ENCODE measurements around the gene MEIS2.
A peak's percentile ranks its signal among the peaks of the same experiment; 100 is the strongest.

Gene MEIS2

DNA sequence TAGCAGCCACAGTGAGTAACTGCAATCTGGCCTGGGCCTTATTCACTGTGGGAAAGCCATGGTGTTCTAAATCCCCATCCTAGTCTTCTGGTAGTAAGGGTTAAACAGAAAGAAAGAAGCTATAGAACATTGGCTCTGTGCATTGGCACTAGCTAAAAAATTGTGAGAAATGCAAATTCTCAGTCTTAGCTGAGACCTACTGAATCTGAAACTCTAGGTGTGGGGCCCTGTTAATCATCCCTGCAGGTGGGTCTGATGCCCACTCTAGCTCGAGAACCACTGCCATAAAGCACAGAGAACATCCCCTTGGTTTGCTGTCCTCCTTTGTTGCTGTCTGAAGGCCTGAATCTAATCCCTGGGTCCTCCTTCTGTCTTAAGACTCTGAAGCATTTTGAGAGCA lies 59.3 kb downstream of the MEIS2 start:
- DNase-seq (ENCODE audit: low spot score): no peak

DNA sequence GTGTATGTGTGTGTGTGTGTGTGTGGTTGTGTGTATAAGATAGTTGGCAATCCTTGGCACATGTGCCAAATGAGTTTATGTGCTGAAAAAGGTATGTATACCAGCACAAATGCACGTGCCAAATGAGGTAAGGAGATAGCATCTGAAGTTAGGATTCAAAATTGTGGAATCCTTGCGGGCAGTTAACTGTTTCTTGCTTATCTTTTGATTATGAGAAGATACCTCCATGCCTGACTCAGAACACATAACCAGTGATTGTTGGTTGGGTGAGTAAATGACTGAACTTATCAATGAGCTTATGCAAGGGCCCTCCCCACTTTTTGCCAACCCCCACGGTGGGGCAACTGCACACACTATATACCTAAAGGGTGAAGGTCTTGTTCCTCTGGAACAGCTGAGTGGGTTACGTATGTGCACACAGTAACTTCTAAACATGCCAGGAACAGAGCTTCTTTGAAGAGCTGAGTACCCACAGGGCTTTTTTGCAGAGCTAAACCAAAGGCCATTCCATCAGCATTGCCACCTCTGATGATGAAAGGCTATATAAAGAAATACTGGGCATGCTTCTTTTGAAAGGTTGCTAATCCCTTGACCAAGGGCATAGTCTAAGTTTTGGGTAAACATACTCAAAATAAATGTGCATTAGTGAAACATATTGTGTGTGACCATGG lies 60.1 kb downstream of the MEIS2 start:
- DNase-seq (ENCODE audit: low spot score): no peak

DNA sequence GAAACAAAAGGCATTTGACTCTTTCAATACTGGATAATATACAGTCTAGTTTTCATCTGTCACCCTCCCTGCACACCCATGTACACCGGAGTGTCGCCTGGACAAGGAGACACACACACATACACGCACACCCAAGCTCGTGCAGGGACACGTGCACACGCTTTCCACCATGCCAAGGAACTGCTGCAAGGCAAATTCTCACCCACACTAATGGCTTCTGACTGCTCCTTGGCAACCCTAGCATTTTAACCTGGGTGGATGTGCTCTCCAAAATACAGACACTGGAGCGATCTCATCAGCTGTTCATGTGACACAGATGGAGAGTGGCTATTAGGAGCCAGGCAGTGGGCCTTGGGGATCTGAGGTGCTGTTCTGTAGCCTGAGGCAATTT lies 61.6 kb downstream of the MEIS2 start:
- no peak for DNase-seq (ENCODE audit: low spot score)

DNA sequence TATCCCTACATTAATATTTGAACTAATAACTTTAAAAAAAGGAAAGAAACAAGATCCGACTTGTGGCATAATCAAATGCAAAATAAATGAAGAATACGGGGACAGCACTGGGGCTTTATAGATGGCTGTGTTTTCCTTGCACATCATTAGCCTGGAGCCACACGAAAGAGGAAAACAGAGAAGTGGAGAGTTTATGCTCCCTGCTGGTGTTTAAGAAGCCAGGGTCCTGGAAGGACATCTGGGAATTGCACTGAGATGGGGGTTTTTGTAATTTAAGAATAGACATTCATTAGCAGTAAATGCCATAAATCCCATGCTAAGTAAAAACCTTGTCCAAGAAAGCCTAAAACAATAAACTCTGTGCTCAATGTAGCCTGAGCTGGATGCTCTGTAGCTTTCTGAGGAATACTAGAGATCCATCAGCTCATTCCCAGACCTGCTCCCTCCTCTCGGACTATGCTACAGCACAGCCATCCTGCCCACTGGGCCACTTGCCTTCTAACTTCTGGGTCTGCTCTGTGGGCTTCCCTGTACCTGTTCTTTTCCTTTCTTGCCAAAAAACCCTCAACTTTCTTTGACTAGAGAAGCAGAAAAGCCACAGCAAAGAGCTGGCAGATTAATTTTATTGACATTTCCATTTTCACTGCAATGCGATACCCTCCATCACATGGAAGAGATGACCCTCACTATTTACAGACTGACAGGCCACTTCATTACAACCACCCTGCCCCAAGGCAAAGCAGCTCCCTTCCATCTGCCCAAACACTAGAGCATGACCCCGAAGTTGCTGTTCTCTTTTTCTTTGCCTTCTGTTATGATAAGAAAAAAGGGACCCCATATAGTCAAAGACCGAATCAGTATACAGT lies 62.3 kb downstream of the MEIS2 start:
- DNase-seq (ENCODE audit: low spot score): no peak

DNA sequence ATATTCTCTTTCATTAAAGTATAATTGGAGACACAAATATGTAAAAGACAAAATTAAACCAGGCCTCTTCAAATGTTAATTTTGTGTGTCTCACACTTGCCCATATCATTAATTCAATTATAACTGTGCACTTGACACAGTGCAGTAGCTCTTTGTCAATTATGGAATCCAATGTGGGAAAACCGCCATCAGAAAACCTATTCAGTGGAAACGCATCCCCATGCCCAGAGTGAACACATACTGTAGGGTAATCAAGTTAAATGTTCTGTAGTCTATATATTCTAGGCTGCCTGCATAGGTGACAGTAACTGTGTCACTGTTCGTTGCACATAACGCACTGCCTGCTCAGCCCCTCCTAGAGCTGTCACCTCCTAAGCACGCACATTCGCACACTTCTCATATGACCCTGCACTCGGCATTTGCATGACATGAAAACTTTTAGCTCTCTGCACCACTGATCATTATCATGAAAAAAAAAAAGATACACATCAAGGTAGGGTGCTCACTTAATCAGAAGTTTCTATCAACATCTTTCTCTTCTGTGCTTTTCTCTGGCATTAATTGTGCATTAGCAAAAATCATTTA lies 63.2 kb downstream of the MEIS2 start:
- no peak for DNase-seq (ENCODE audit: low spot score)

DNA sequence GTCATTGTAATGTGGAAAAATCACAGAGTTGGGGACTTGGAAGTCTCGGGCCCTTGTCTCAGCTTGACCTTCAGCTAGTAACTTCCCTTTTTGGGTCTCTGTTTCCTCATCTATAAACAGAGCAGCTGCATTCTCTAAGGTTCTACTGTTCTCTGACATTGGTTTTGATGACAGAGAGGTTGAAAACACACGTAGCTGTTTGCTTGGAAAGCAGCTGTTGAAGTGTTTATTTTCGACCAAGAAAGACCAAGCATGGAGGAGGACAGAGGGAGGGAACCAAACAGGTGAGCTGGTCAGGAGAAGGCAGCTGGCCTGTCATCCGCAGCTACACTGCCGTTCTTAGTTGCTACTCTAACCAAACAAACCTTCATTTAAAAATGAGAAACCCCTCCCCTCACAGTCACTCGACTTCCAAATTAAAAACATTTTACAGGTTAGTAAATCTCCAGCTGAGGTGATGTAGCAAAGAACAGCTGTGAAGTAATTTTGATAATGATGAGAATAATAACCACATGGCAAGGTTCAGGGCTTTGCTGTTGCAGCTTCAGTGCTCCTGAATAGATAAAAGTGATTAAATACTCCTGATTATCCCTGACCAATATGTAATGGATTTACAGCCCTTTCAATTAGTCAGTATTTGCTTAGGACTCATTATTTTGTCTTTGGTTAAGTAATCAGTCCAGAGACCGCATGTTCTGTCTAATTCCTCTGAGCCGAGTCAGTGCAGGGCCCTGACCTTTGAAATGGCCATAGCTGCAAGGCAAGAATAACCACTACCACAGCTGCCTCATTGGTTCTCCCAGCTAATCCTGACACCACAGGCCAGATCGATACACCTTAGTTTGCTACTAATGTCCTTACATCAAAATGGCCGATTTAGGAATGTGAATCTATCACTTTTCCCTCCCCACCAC lies 65.3 kb downstream of the MEIS2 start:
- no peak for DNase-seq (ENCODE audit: low spot score)

DNA sequence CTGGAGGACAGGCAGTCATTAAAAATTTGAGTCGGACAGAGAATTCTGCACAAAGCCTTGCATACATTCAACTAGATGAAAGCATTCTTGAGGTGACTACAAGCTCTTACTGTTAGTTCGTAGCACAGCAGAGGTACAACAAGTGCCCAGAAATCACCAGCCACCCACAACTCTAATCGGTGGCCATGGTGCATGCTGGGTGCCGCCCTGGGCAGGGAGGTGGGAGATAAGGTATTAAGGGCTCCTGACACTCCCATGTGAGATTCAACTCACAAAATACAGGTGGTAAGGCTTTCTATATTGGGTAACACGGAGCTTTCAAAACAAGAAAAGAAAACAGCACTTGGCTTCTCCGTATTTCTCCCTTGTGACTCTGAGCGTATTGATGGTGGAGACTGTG lies 66.0 kb downstream of the MEIS2 start:
- DNase-seq (ENCODE audit: low spot score): no peak

DNA sequence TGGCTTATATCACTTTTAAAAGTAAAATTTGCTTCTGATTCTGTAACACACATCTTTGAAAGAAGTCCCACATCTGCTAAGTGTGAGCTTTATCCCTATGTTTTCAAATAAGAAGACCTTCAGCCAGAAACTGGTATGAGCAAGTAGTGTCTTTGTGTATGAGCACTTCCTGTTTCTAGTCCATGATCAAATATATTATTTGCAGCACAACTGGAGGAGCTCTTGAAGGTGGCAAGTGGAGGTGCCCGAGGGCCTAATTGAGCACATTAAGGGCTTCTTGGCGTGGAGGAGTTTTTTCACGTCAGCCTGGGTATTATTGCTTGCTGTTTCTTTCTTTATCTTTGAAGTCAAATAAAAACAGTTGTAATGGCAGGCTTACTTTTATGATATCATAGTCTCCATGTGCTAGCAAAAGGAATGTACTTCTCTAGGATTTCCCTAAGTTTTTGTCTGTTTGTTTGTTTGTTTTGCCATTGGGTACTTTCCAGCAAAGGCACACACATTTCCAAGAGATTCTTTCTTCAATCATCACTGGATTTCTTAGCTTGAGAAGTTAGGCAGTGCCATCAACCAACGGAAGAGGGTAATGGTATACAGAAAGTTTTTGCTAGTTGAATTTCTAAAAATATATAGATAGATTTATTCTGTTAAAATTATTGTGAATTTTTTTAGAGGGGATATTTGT lies 68.1 kb downstream of the MEIS2 start:
- DNase-seq (ENCODE audit: low spot score): no peak

DNA sequence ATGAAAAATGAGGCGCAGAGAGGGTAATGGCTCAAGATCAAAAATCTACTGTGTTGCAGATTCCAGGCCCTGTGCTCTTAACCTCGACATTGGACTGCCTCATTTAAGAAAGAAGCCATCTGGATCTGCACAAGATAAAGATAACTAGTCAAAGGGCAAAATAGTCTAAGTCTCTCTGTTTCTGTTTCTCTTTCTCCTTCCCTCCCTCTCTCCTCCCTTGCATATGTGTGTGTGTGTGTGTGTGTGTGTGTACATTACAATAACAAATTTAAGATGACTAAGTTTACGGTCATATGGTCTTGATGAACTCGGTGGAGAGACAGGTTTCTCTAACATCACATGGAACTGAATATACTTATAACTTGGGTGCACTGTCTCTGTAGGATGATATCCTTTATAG lies 69.2 kb downstream of the MEIS2 start:
- no peak for DNase-seq (ENCODE audit: low spot score)

DNA sequence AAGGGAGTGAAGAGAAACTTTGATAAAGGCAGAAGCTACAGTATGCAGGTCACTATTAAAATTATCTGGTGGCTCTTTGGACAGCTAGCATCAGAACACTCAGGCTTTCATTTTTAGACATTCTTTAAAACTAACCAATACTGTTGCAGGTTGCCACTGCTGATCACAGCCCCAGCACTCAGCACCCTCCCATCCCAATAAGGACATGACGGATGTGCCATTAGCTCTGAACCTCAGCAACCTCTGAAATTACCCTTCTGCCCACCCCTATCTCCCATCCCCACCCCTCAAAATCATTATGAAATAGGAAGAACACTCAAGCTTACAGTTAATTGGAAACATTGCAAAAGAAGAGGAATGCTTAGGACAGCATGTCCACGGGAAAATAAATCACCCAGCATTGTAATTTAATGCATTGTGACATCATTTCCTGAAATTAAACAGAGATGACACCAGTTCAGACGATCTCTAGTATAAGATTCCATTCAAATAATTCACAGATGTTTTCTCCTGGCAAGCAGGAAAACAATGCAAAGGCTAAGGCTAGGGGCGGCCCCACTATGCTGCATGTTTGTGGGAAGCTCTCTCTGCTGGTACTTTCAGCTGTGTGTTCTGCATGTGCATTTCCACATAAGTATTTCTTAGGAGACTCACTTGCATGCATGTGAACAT lies 71.6 kb downstream of the MEIS2 start:
- DNase-seq (ENCODE audit: low spot score): no peak

DNA sequence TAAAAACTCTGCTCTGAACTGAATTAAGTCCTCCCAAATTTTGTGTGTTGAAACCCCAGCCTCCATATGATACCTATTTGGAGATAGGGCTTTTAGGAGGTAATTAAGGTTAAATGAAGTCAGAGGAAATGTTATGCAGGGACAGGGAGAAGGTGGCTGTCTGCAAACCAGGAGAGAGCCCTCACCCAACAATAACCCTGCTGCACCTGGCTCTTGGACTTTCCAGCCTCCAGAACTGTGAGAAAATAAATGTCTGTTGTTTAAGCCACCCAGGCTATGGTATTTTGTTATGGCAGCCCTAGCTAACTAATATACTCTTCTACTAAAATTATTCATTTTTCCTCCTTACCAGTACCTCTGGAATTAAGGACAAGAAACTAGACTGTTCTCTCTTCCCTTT lies 79.5 kb downstream of the MEIS2 start:
- no peak for DNase-seq (ENCODE audit: low spot score)

DNA sequence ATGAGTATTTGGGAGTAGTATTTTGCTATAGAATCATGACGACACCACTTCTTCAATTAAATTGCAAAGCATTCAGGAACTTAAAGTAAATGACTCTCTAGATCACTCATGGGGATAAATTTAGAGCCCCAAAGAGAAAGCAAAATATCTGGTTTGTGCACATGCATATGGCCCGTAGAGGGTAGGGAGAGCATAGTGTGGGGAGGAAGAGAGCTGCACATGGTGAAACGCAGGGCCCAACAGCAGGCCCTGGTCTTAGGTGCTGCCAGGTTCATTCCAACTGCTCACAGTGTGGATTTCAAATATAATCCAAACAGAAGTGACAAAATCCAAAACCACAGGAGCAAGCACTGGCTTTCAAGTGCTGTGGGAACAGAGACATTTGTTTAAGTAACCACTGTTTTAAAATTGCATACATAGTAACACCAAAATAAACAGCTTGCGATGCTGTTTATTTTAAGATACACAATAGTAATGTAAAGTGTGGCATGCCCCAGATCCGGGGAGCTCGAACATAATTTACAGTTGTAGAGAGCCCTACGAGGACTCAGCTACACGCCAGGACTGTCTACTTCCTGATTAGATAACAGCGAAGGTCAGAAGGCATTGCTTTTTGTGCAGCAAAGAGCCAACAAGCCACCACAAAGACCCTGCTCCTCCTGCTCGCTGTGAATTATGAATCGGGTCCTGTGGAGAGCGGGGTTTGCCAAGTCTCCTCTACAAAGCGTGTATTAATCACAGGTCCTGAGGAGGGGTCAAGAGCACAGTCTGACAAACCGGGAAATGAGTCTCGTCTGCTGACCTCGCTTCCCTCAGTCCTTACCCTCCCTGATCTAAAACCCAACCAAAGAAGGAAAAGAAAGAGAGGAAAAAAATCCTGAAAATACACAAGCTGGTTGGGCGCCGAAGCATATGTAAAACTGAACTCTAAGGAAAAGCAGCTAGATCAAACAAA lies 80.6 kb downstream of the MEIS2 start:
- peak; percentile 9 for DNase-seq (ENCODE audit: low spot score)

DNA sequence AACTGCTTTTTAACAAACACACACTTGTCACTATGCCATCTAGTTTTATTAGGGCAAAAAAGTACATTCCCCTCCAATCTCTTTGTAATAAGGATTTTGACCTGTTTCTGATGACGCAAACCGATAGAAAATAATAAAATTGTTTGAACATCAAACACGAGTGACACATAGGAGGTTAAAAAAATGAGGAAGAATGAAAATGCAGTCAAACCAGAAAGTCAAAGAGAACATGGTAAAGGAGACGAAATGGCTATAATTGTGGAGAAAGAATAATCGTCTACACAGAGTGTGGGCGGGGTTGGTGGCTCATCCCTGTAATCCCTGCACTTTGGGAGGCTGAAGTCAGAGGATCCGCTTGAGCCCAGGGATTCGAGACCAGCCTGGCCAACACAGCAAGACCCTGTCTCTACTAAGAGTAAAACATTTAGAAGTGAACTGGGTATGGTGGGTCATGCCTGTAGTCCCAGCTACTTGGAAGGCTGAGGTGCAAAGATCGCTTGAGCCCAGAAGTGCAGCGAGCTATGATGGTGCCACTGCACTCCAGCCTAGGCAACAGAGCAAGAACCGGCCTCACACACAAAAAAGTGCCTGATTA lies 83.2 kb downstream of the MEIS2 start:
- no peak for DNase-seq (ENCODE audit: low spot score)

DNA sequence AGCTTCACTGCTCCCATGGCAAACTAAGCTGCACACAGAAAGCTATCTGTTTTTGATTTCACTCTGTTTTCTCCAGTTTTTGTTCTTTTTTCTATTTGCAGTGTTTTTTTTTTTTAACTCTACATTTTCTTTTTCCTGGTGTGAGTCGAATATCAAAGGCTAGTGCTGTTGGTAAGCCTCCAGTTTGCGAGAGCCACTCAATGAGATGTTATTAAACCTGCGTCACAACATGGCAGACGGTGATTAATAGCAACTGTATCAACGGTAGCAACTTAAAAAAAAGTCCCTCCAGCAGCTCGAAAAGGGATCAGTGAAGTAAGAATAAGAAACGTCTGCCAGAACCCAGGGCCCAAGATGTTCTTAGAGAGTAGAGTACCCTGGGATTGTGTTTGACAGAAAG lies 84.1 kb downstream of the MEIS2 start:
- no peak for DNase-seq (ENCODE audit: low spot score)

DNA sequence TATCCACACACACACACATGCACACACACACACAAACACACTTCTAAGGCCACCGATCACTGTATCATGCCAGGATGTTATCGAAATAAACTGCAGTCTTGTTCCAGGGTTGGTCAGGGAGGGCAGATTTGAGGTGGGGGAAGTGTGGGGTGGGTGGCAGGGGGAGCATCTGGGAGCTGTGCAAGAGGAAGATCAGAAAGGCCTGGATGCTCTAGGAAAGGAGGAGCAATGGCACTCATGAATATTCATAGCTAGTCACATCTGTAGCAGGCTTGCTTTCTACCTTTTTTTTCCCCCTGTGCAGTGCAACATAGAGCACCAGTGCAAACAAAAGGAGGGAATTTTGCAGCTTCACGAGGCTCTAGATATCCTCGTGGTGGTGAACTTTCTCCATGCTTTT lies 84.9 kb downstream of the MEIS2 start:
- no peak for DNase-seq (ENCODE audit: low spot score)

DNA sequence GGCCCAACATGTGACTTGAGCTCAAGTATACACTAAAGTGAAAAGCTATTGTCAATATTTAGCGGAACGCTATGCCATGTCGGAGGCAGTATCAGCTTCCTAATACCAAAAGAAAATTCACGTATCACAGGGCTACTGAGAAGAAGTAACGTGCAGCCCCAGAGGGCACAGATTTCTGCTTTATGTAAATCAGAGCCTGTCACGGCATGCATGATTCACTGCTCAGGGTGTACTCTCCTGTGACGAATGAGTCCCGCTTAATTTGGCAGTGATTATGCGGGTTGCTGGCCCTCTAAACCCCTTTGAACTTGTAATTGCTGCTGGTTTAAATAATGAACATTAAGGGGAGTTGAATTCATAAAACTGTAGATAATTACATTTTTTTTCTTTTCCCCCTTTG lies 85.3 kb downstream of the MEIS2 start:
- no peak for DNase-seq (ENCODE audit: low spot score)

DNA sequence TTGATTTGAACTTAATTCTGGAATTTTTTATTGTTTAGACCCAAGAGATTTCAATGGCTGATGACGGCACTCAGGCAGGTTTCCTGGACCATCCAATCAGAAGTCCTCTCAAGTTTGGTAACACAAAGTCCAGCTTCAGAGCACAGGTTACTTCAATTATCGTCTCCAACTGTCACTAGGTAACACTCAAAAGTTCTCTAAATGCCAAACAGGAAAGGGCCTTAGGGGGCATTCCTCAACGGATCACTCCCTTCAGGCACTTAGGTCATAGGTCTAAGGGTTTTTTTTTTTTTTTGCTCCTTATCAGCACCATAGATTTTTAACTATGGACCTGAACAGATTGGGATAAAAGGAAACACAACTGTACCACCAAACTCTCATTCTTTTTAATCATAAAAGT lies 85.8 kb downstream of the MEIS2 start:
- DNase-seq (ENCODE audit: low spot score): no peak

DNA sequence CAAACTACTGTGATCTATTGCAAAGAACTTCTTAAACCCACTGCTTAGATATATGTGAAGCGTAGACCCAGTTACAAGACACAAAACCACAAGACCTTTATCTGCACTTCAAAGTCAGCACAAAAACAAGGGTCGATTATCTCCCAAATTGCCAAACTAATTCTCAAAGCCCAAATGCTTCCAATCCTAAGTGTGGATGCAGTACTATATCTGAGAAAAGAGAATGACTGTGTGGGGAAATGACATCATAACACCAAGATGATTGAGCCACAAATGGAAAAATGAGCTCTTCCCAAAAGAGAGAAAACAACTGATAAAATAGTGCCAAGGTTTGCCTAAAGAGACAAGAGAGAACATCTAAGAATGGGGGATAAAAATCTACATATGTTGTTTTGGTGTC lies 86.2 kb downstream of the MEIS2 start:
- DNase-seq (ENCODE audit: low spot score): no peak

DNA sequence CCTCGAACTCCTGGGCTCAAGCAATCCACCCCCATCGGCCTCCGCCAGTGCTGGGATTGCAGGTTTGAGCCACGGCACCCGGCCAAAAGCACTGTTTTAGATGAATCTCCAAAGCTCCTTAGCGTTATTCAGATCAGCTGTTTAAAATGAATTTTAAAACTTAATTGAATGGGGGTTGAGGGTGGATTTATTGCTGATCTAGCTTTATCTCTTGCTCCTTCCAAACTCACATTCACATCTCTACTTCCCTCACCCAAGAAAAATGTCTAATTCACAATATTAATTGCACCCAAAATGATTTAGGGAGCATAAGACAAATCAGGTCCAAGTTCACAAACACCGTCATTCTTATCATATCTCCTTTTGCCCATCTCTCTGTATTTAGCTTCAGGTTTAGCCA lies 89.8 kb downstream of the MEIS2 start:
- DNase-seq (ENCODE audit: low spot score): no peak

DNA sequence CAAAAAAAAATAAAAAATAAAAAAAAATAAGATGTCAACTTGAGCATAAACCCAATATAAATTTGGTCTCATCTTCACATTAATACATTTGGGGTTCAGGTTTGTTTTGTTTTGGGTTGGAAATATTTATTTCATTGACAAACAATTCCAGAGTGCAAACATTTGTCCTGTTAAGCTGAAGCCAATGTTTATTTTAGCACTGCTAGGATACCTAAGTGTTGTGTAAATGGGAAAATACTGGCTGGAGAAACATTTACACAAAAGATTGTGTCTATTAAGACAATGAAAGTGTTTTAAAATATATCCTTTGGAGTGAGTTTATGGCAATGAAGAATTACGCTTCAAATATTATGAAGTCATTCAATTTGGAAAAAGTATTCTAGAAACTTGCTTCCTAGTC lies 91.1 kb downstream of the MEIS2 start:
- no peak for DNase-seq (ENCODE audit: low spot score)
